IMR-90 (cell line): ENCODE data around the gene CTPS2. TPM values are rescaled to one million over a fixed set of nuclear protein-coding genes. Genes with fewer than 3 reads are reported as not detected.
"Not testable (repeated sequence)": the region's sequence is repeated elsewhere in the genome, so short reads cannot be mapped to it uniquely, and the experiment has no call there.

ENCODE experiments used
- ATAC-seq: fragments of 200-7000 bp; cut with Tn5 transposase; 2 replicates; pipeline ENCODE4 v1.9.1; 2020; ENCODE audit warnings: low read depth, mild to moderate bottlenecking, moderate library complexity
- BruUV-seq: library from RNA; stranded (reverse); fragments of 400-500 nt; replicated peaks from 2 replicates; lab custom pipeline; 2021; lab: Mats Ljungman, UMichigan
- CTCF ChIA-PET: fragments of 300-600 bp; formaldehyde crosslinking; extraction: SDS; loops from one replicate; lab custom pipeline; 2021; ENCODE audit warnings: antibody characterized with exemption; lab: Yijun Ruan, JAX
- POLR2A ChIA-PET: fragments of 300-600 bp; sonication (Branson Sonifier 250); formaldehyde crosslinking; loops from one replicate; lab custom pipeline; 2022; ENCODE audit warnings: antibody characterized with exemption; ENCODE audit not compliant: unreplicated experiment; lab: Charles Lee
- DNase-seq: peaks from one replicate; pipeline ENCODE4 v3.0.0; 2013
- H2AFZ ChIP-seq: replicated peaks from 2 replicates; pipeline ENCODE3; 2013; ENCODE audit warnings: low read length, mild to moderate bottlenecking; ENCODE audit not compliant: poor library complexity
- H2AK5ac ChIP-seq: 2 replicates; pipeline ENCODE4 v1.6.1; 2013; ENCODE audit warnings: low read depth, low read length, inconsistent platforms
- H2AK9ac ChIP-seq: replicated peaks from 2 replicates; pipeline ENCODE3; 2013; ENCODE audit warnings: mild to moderate bottlenecking, low read depth, low read length, moderate library complexity; ENCODE audit not compliant: poor library complexity
- H2BK120ac ChIP-seq: 2 replicates; pipeline ENCODE4 v1.6.1; 2013; ENCODE audit warnings: low read depth, low read length, inconsistent platforms
- H2BK15ac ChIP-seq: 3 replicates; pipeline ENCODE4 v1.6.1; 2013; ENCODE audit warnings: low read depth, low read length, inconsistent platforms
- H2BK20ac ChIP-seq: 2 replicates; pipeline ENCODE4 v1.6.1; 2013; ENCODE audit warnings: low read depth, mild to moderate bottlenecking, inconsistent platforms, low read length, moderate library complexity
- H2BK5ac ChIP-seq: 2 replicates; pipeline ENCODE4 v1.6.1; 2013; ENCODE audit warnings: mild to moderate bottlenecking, low read depth, low read length, inconsistent platforms; ENCODE audit not compliant: poor library complexity, severe bottlenecking
- H3K14ac ChIP-seq: replicated peaks from 2 replicates; pipeline ENCODE4 v1.6.1; 2013; ENCODE audit warnings: low read depth, low read length, inconsistent platforms
- H3K18ac ChIP-seq: 2 replicates; pipeline ENCODE4 v1.6.1; 2013; ENCODE audit warnings: low read depth, low read length, control low read depth
- H3K23ac ChIP-seq: 2 replicates; pipeline ENCODE4 v1.6.1; 2013; ENCODE audit warnings: low read depth, low read length, inconsistent platforms
- H3K27ac ChIP-seq: 2 replicates; pipeline ENCODE4 v1.5.1; 2013; ENCODE audit warnings: mild to moderate bottlenecking, control low read depth, low read length; ENCODE audit not compliant: insufficient read depth
- H3K27me3 ChIP-seq: 2 replicates; pipeline ENCODE4 v1.6.1; 2013; ENCODE audit warnings: low read length; ENCODE audit not compliant: control insufficient read depth, insufficient read depth
- H3K36me3 ChIP-seq: 2 replicates; pipeline ENCODE4 v1.6.1; 2013; ENCODE audit warnings: low read length, mixed read lengths; ENCODE audit not compliant: control insufficient read depth, insufficient read depth
- H3K4ac ChIP-seq: 2 replicates; pipeline ENCODE4 v1.6.1; 2013; ENCODE audit warnings: low read depth, low read length, inconsistent platforms
- H3K4me1 ChIP-seq: 2 replicates; pipeline ENCODE4 v1.6.1; 2013; ENCODE audit warnings: low read length, mixed read lengths; ENCODE audit not compliant: control insufficient read depth, insufficient read depth
- H3K4me2 ChIP-seq: 2 replicates; pipeline ENCODE4 v1.6.1; 2013; ENCODE audit warnings: low read depth, mild to moderate bottlenecking, control low read depth, low read length, moderate library complexity
- H3K4me3 ChIP-seq: 2 replicates; pipeline ENCODE4 v1.5.1; 2013; ENCODE audit warnings: low read depth, mild to moderate bottlenecking, control low read depth, low read length, moderate library complexity; ENCODE audit not compliant: insufficient read depth
- H3K56ac ChIP-seq: 2 replicates; pipeline ENCODE4 v1.6.1; 2013; ENCODE audit warnings: low read length, inconsistent platforms; ENCODE audit not compliant: insufficient read depth; ENCODE audit errors: extremely low read depth
- H3K79me1 ChIP-seq, 2 experiments: 2 replicates each; pipeline ENCODE4 v1.6.1; 2013; ENCODE audit warnings: low read length in 2 of 2, inconsistent platforms in 1 of 2, low read depth in 1 of 2
- H3K9ac ChIP-seq: 2 replicates; pipeline ENCODE4 v1.6.1; 2013; ENCODE audit warnings: low read depth, low read length, control low read depth
- H3K9me1 ChIP-seq: 2 replicates; pipeline ENCODE4 v1.6.1; 2013; ENCODE audit warnings: low read length, inconsistent platforms; ENCODE audit not compliant: insufficient read depth
- H3K9me3 ChIP-seq: 2 replicates; pipeline ENCODE4 v1.6.1; 2013; ENCODE audit warnings: low read length; ENCODE audit not compliant: control insufficient read depth, insufficient read depth
- H4K20me1 ChIP-seq: 2 replicates; pipeline ENCODE4 v1.6.1; 2013; ENCODE audit warnings: low read length, inconsistent platforms; ENCODE audit not compliant: insufficient read depth
- H4K5ac ChIP-seq: 2 replicates; pipeline ENCODE4 v1.6.1; 2013; ENCODE audit warnings: mild to moderate bottlenecking, low read depth, low read length, control low read depth
- H4K8ac ChIP-seq, 2 experiments: 2 replicates each; pipeline ENCODE4 v1.6.1; 2013; ENCODE audit warnings: low read depth in 2 of 2, low read length in 2 of 2, control low read depth in 1 of 2, inconsistent platforms in 1 of 2
- H4K91ac ChIP-seq: 2 replicates; pipeline ENCODE4 v1.6.1; 2013; ENCODE audit warnings: low read depth, low read length, inconsistent platforms; ENCODE audit not compliant: insufficient read depth
- WGBS, 2 experiments: methylation state at CpG; one replicate each; pipeline versions ENCODE4 v1.1.5 to v1.1.7; 2013; ENCODE audit warnings: missing lambda C conversion rate in 2 of 2; ENCODE audit not compliant: insufficient read length in 1 of 2; ENCODE audit errors: extremely low coverage in 2 of 2; 5-methylcytosine and 5-hydroxymethylcytosine counted together
- dilution Hi-C: fragments of 300-500 bp; cut with HindIII; formaldehyde crosslinking; loops from one replicate; pipeline ENCODE4 v1.14.3; 2018; ENCODE audit warnings: low sequenced_read_pairs; ENCODE audit not compliant: unreplicated experiment
- in situ Hi-C: fragments of 300-500 bp; cut with MboI; formaldehyde crosslinking; loops from 3 replicates; pipeline ENCODE4 v1.14.3; 2019; ENCODE audit warnings: low sequenced_read_pairs, inconsistent platforms, mixed read lengths
- intact Hi-C: fragments of 100-400 bp; cut with micrococcal nuclease; formaldehyde crosslinking; loops from 2 replicates; pipeline ENCODE4 v1.10.0; 2022
- polyA plus RNA-seq, 3 experiments: library from polyadenylated mRNA; depleted of rRNA; stranded (reverse); fragments of >200 nt; gene quantifications; 2 replicates each; pipeline ENCODE4 v1.2.3, GENCODE V29; 2012; ENCODE audit warnings: low replicate concordance in 1 of 3
- total RNA-seq: library from RNA; depleted of rRNA; stranded (reverse); fragments of >200 nt; gene quantifications from 2 replicates; pipeline ENCODE4 v1.2.3, GENCODE V29; 2012

CTPS2 gene
- total and polyA plus RNA-seq, 2 of the 4 experiments (the other 2 are of a cell fraction): 6.0 to 13.1 TPM

- in situ Hi-C loops, H4K5ac ChIP-seq, H3K36me3 ChIP-seq, dilution Hi-C loops, H3K9ac ChIP-seq, H3K27ac ChIP-seq, H3K9me3 ChIP-seq, H3K4me3 ChIP-seq, CTCF ChIA-PET, POLR2A ChIA-PET, H3K27me3 ChIP-seq, BruUV-seq, H4K20me1 ChIP-seq, H2AK9ac ChIP-seq, H3K23ac ChIP-seq, H4K8ac ChIP-seq, H3K56ac ChIP-seq, H2BK5ac ChIP-seq, H2AFZ ChIP-seq, H2BK20ac ChIP-seq, intact Hi-C loops, H2AK5ac ChIP-seq, H3K14ac ChIP-seq, H3K79me1 ChIP-seq, H3K4me2 ChIP-seq, H2BK120ac ChIP-seq, H4K91ac ChIP-seq, H3K9me1 ChIP-seq, H3K4me1 ChIP-seq, ATAC-seq, DNase-seq, H2BK15ac ChIP-seq, H3K4ac ChIP-seq, H3K18ac ChIP-seq: not testable (repeated sequence)
- WGBS, 2 experiments: 39% methylated on average over 2 of the region's 6 CpGs; no CpG with 5 or more reads in 1 of the 2 experiments
Measured at GRCh38 chrX:16628511-16628910, 84.0 kb downstream of the CTPS2 start.
